ENCODE data around the gene DHRS13.

- TF ChIP-seq CTCF (IDR thresholded peaks at IDR 0.05) (no peak), POLR2AphosphoS5 (IDR thresholded peaks at IDR 0.05) (no peak), POLR2A (IDR thresholded peaks at IDR 0.05) (no peak), EP300 (IDR thresholded peaks at IDR 0.05) (no peak)
These were observed 31.8 kb downstream of the DHRS13 start for GRCh38 chr17:28871056-28871579.

Data from sigmoid colon (tissue), 4 donors.